GM19324 (cell line): ENCODE measurements around the gene CNTNAP2.

ENCODE experiments used
- ATAC-seq: cut with Tn5 transposase; IDR thresholded peaks from one replicate; pipeline ENCODE4 v1.9.1; 2021; ENCODE audit warnings: mild to moderate bottlenecking, moderate library complexity; ENCODE audit not compliant: unreplicated experiment, low FRiP score

Gene CNTNAP2

GRCh38 chr7:147937428-147937827 is 1820.8 kb downstream of the CNTNAP2 start:
- ATAC-seq = no peak

DNA sequence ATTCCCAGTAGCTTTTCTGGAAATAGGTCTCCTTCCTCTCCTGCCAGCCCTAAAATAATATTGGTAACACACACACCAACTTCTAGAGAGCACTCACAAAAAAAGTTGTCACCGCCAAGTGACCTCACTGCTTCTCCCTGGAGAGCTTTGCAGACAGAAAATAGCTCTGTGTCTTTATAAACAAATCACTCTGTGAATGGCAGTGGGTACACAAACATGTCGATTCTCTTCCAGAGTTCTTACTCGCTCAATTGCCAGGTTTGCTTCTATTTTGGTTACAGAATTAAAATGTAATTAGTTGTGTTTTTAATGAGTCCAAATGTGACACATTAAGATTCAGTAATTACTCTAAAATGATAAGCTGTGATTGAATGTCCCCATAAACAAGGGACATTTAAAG is 1824.8 kb downstream of the CNTNAP2 start:
- ATAC-seq = no peak

- ATAC-seq = no peak
Measured at GRCh38 chr7:147944321-147944720, 1827.7 kb downstream of the CNTNAP2 start.

- ATAC-seq = no peak
Measured at GRCh38 chr7:147952918-147953317, 1836.3 kb downstream of the CNTNAP2 start.

- ATAC-seq = no peak
Measured at GRCh38 chr7:147968046-147968610, 1851.5 kb downstream of the CNTNAP2 start.

- ATAC-seq = no peak
Measured at GRCh38 chr7:147971606-147972110, 1855.1 kb downstream of the CNTNAP2 start.

DNA sequence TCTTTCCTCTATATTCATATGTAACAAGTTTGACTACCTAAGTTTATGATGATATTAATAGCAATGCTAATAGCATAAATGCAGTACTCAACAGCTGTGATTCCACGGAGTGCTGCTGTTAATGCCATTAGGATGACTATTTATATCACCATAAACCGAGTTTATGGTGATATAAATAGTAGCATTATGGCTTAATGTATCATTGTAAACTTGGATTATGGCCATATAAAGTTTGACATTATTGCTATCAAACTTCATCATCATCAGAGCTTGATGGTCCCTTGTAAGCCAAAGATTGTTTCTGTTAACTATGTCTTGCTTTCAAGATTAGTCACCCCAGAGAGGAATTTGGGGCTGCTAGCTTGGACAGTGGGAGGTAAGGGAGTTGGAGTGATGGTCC is 1861.6 kb downstream of the CNTNAP2 start:
- no peak for ATAC-seq

DNA sequence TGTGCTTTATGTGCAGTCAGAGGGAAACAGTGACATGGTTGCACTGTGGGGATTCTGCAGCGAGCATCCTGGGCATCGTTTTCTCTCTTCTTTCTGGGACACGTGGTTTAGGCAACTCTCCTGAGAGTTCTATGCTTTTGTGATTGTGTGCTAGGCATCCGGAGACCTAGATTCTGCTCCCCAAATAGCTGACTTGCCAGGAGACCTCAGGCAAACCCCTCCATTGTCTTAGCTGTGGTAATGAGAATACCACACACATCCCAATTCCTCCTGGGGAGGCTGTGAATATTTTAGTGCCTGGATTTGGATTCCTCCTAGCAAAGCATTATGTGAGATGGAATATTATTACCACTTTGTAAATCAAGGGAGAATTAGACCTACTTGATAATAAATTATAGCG is 1862.0 kb downstream of the CNTNAP2 start:
- ATAC-seq = no peak

GRCh38 chr7:147980826-147981813 is 1864.5 kb downstream of the CNTNAP2 start:
- ATAC-seq = peak; percentile 76

- no peak for ATAC-seq
Measured at GRCh38 chr7:147982307-147982706, 1865.7 kb downstream of the CNTNAP2 start.

DNA sequence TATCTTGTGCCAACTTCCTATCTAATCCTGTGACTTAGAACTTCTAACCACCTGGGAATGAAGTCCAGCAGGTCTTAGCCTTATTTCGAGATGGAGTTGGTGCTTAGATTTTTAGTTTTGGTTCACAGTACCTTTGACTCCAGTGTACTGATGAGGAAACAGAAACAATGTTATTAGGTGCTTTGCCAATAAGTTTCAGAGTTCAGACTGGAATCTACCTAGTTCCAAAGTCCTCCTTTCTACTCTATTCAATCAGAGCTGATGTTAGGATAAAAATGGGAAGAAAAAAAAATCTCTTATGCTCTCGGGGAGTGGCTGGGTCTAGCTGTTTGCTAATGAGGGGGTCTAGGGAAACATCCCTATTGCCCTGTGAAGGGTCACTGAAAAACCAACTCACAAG is 1867.7 kb downstream of the CNTNAP2 start:
- no peak for ATAC-seq

GRCh38 chr7:147990079-147990478 is 1873.5 kb downstream of the CNTNAP2 start:
- no peak for ATAC-seq

DNA sequence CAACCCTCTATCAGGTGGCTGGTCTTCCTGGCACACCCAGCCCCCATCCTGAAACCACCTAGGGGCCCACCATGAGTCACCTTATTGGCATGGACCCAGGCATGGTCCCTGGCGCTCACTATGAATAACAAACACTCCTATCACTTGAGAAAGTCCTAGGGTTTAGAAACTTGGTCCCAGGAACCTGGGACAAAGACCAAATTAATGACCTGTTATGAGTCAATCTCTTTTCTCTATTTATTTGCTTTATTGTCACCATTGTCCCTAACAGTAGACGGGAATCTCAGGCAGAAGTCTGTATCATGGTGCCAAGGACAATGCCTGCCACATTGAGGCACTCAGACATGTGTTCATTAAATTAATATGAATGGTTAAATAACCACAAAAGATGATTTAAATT is 1874.3 kb downstream of the CNTNAP2 start:
- no peak for ATAC-seq

- no peak for ATAC-seq
Measured at GRCh38 chr7:147992698-147993097, 1876.1 kb downstream of the CNTNAP2 start.

- no peak for ATAC-seq
Measured at GRCh38 chr7:147997636-147998035, 1881.0 kb downstream of the CNTNAP2 start.

GRCh38 chr7:147999962-148000361 is 1883.4 kb downstream of the CNTNAP2 start:
- no peak for ATAC-seq

DNA sequence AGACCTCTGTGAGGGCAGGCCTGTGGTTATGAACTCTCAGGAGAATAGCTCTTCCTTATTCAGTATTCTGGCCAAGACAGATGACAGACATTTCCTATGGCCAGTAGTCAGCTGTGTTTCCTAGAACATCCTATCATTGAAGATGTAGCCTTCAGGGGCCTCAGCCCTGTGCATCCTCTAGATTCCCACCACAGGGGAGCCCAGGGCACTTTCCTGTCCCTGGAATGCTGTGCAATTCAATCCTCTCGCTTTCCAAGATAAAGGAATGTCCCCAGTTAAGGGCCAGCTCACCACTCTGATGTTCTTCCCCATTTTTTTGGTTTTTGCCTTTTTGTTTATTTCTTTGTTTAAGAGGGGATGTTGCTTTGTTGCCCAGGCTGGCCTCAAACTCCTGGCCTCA is 1895.2 kb downstream of the CNTNAP2 start:
- ATAC-seq = no peak

GRCh38 chr7:148014001-148014400 is 1897.4 kb downstream of the CNTNAP2 start:
- ATAC-seq = no peak

- no peak for ATAC-seq
Measured at GRCh38 chr7:148014541-148014940, 1897.9 kb downstream of the CNTNAP2 start.

DNA sequence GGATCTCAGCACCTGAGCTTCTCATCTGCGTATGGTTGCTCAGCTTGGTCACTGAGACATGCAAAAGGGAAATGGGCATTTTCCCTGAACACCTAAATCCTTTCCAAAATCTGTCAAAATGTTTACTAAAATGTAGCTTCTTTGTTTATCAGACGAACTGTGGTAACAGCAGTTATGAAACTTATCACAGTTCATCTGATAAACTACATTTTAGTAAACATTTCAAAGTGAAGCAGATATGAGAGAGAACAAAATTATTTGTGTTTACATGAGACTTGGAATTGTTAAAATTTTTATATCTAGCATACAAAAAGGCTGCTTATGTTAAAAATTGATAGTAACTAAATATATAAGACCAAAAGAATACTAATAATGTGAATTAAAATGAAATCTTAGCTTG is 1900.5 kb downstream of the CNTNAP2 start:
- ATAC-seq = no peak

DNA sequence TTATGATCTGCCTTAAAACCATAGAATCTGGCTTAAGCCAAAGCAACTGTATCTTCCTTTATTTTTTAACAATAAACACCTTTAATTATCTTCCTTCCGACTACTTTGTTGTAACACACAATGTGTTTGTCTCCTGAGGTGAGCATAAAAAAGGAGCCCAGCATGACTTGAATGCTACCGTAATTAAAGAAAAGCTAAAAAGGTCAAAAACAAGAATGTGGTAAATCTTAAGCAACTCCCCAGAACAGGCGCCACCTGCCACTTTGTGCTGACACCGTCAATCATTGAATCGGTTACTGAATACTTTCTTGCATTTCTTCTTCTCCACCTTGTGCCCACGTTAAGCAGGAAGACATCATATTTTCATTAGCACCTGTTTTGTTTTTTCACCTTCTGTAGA is 1904.1 kb downstream of the CNTNAP2 start:
- no peak for ATAC-seq
